Measurements from ENCODE around the gene MAP4K4. TPM values are rescaled to one million over a fixed set of nuclear protein-coding genes. Genes with fewer than 3 reads are reported as not detected.

Gene MAP4K4
- total and polyA plus RNA-seq, 2 of the 13 experiments (the other 11 are each of a cell fraction or from before 2014, with no cell fraction given): 105 to 264 TPM

DNA sequence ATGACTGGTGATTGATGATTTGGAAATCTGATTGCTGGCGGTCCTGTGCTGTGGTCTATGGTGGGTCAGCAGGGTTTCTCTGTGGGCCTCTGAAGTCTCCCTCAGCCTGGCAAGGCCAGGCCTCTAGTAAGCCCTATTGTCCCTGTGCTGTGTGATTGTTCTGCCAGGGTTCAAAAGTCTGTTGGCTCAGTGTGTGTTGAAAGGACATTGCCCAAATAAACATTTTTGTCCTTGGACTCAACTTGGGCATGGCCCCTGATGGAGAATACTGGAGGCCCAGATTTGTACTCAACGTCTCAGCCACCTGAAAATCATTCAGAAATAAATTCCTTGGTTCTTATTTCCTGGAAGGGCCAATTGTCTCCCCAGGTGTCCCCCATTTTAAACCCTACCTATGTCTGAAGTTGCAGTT, 74.4 kb downstream of the MAP4K4 start (continued):
- no peak for TF ChIP-seq EEA1 (CRISPR knock-in tag; IDR thresholded peaks at IDR 0.05; ENCODE audit: borderline replicate concordance)
- TF ChIP-seq, protein P1, sequence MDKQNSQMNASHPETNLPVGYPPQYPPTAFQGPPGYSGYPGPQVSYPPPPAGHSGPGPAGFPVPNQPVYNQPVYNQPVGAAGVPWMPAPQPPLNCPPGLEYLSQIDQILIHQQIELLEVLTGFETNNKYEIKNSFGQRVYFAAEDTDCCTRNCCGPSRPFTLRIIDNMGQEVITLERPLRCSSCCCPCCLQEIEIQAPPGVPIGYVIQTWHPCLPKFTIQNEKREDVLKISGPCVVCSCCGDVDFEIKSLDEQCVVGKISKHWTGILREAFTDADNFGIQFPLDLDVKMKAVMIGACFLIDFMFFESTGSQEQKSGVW (CRISPR knock-in tag; IDR thresholded peaks at IDR 0.05; ENCODE audit: borderline replicate concordance): no peak
- TF ChIP-seq KLF6 (CRISPR knock-in tag; IDR thresholded peaks at IDR 0.05): 0 out of 2 replicates have a peak, but pooled peaks have one; percentile 61
- TF ChIP-seq PHF8 (CRISPR knock-in tag; IDR thresholded peaks at IDR 0.05): peak; percentile 60; the same call in 1 of the 2 replicates
- TF ChIP-seq, protein P2, sequence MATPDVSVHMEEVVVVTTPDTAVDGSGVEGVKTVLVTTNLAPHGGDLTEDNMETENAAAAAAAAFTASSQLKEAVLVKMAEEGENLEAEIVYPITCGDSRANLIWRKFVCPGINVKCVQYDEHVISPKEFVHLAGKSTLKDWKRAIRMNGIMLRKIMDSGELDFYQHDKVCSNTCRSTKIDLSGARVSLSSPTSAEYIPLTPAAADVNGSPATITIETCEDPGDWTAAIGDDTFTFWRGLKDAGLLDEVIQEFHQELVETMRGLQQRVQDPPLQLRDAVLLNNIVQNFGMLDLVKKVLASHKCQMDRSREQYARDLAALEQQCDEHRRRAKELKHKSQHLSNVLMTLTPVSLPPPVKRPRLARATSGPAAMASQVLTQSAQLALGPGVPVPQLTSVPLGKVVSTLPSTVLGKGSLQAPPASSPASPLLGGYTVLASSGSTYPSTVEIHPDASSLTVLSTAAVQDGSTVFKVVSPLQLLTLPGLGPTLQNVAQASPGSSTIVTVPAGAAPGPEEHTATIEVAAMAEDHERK (CRISPR knock-in tag; IDR thresholded peaks at IDR 0.05; ENCODE audit: low read depth): no peak
- peak; percentile 73; the same call in 1 of the 2 replicates for TF ChIP-seq ZNF691 (CRISPR knock-in tag; IDR thresholded peaks at IDR 0.05; ENCODE audit: borderline replicate concordance, low read depth)
- TF ChIP-seq PTBP1 (IDR thresholded peaks at IDR 0.05; ENCODE audit: low read depth, low read length, poor library complexity, severe bottlenecking): no peak
- TF ChIP-seq HMG20A (CRISPR knock-in tag; IDR thresholded peaks at IDR 0.05; ENCODE audit: borderline replicate concordance): peak; percentile 97
- TF ChIP-seq ZBTB3 (CRISPR knock-in tag; IDR thresholded peaks at IDR 0.05; ENCODE audit: borderline replicate concordance, low read depth): no peak; the same call in 1 of the 2 replicates
- no peak for TF ChIP-seq MED8 (CRISPR knock-in tag; IDR thresholded peaks at IDR 0.05; ENCODE audit: insufficient replicate concordance)
- TF ChIP-seq XBP1 (CRISPR knock-in tag; IDR thresholded peaks at IDR 0.05): no peak
- TF ChIP-seq PITX1 (CRISPR knock-in tag; IDR thresholded peaks at IDR 0.05): peak; percentile 94
- peak; percentile 98 for TF ChIP-seq HDAC2 (CRISPR knock-in tag; IDR thresholded peaks at IDR 0.05)
- TF ChIP-seq PAWR (CRISPR knock-in tag; IDR thresholded peaks at IDR 0.05; ENCODE audit: borderline replicate concordance): no peak
- no peak for TF ChIP-seq NR0B2 (CRISPR knock-in tag; IDR thresholded peaks at IDR 0.05)
- TF ChIP-seq LCORL (IDR thresholded peaks at IDR 0.05): peak; percentile 79; the same call in 1 of the 2 replicates
- peak; percentile 95 for TF ChIP-seq LCORL (CRISPR knock-in tag; IDR thresholded peaks at IDR 0.05)
- peak; percentile 90 for TF ChIP-seq ZMYM4 (CRISPR knock-in tag; IDR thresholded peaks at IDR 0.05)
- peak; percentile 61 for TF ChIP-seq ELF1 (CRISPR knock-in tag; IDR thresholded peaks at IDR 0.05)
- peak; percentile 51; the same call in 1 of the 2 replicates for TF ChIP-seq SRF (IDR thresholded peaks at IDR 0.05; ENCODE audit: low read depth, low read length)
- no peak for TF ChIP-seq ZNF747 (CRISPR knock-in tag; IDR thresholded peaks at IDR 0.05; ENCODE audit: borderline replicate concordance)
- peak; percentile 54; the same call in 1 of the 2 replicates for TF ChIP-seq YEATS4 (CRISPR knock-in tag; IDR thresholded peaks at IDR 0.05; ENCODE audit: borderline replicate concordance)
- peak; percentile 80 for TF ChIP-seq ZNF605 (CRISPR knock-in tag; IDR thresholded peaks at IDR 0.05)
- TF ChIP-seq NONO (IDR thresholded peaks at IDR 0.05): no peak
- peak; percentile 88 for TF ChIP-seq NONO (CRISPR knock-in tag; conservative IDR thresholded peaks at IDR 0.05)
- TF ChIP-seq, protein P3, sequence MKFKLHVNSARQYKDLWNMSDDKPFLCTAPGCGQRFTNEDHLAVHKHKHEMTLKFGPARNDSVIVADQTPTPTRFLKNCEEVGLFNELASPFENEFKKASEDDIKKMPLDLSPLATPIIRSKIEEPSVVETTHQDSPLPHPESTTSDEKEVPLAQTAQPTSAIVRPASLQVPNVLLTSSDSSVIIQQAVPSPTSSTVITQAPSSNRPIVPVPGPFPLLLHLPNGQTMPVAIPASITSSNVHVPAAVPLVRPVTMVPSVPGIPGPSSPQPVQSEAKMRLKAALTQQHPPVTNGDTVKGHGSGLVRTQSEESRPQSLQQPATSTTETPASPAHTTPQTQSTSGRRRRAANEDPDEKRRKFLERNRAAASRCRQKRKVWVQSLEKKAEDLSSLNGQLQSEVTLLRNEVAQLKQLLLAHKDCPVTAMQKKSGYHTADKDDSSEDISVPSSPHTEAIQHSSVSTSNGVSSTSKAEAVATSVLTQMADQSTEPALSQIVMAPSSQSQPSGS (CRISPR knock-in tag; IDR thresholded peaks at IDR 0.05): peak; percentile 88
